ENCODE results near the gene KLHL21. TPM values are rescaled to one million over a fixed set of nuclear protein-coding genes. Genes with fewer than 3 reads are reported as not detected.
A peak's percentile ranks its signal among the peaks of the same experiment; 100 is the strongest.
"Not testable (repeated sequence)": the region's sequence is repeated elsewhere in the genome, so short reads cannot be mapped to it uniquely, and the experiment has no call there.

Gene KLHL21
- total RNA-seq, 1 donor from 2014 or later, result 26.6 TPM

DNA sequence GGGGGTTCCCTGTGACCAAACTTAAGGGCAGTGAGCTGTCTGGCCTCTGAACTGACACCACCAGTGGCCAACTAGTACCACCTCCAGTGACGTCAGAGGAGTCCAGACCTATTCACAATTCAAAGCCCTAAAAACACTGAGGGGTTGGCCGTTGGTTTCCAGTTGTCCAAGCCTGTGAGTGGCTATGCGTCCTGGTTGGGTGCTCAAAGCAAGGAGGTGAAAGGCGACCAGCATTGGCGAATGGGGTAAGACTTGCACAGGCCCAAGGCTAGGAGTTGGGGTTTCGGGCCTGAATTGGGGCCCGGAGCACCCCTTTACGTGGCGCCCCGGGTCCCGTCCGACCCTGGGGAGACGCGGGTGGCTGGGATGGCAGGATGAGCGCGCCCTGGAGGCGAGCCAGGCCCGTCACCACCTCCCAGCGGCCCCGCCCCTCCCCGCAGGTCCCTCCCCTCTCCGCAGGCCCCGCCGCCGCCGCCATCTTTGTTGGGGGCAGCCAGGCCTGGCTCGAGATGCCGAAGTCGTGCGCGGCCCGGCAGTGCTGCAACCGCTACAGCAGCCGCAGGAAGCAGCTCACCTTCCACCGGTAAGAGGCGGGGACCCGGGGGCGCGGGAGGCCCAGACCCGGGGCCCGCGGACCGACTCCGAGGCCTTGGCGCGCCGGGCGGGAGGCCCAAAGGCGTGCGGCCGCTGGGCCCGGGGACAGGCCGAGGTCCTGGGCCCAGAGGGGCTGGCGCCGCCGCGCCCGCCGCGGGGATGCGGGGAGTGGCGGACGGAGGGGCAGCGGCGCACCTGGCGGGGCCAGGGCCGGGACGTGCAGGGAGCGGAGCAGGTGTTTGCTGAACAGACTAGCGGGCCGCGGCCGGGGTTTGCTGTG, 22.3 kb upstream of the KLHL21 start, which contains the start of gene THAP3:
Gene THAP3, plus strand, starts transcription at position 159 of the 874 bp plus-strand sequence. Its CDS starts 351 bp downstream, at position 510.
- peak; percentile 90 for ATAC-seq

DNA sequence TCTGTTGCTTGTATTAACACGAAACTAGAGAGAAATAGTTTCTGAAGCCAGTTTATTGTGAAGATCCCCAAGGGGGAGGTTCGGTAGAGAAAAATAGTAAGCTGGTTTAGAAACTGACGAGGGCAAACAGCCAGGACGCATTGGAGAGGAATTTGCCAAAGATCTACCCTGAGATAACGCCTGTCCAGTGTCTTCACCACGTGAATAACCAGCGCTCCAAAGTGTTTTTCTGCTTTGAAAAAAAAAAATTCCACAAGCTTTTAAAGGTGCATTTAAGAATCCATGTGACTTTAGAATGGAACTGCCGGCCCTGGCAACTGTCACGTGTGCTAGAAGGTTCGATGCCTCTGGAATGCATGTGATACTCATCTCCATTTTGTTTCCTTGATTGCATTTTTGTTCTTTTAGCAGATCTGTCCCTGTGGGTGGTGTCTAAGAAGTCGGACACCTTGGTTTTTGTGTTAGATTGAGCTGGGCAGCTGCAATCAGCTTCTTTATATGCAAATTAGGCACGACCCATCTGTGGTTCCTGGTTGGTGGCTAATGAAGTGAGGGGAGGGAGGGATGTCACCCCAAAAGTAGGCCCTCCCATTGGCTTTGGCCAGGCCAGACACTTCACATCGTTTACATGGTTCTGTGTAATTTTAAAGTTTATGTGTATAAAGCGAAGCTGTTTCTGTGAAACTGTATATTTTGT, 20.7 kb upstream of the KLHL21 start:
- ATAC-seq, result no peak

DNA sequence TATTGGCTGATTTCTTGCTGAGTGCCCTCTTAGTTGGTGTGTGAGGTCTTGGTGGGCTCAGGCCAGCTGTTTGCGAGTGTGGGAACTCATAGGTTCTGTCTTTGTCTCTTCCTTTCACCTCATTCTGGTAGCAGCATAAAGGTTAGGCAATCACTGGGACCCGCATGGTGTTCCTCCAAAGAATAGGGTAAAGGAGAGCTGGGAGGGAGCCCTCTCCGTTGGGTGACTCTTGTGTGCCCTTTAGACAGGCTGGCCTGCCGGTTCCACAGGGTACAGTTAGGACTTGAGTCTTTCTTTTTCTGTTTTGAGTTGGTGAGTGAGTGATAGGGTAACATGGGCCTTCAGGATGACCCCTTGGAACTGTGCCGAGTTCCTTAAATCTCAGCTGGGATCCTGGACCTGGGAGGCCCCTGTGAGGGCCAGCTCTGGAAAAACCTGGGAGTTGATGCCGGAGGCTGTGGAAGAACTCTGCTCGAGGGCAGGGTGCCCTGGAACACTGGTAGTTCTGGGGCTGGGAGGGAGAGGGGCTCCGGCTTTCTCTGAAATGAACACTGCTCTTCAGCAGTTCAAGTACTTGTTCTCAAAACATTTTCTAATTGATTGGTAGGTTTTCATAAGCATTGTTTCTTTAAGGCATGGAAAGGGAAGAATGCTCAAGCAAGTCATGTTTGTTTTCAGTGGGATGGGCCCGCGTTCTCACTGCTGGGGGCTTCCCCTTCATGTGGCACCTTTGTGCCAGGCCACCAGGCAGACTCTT, 19.9 kb upstream of the KLHL21 start:
- no peak for ATAC-seq

DNA sequence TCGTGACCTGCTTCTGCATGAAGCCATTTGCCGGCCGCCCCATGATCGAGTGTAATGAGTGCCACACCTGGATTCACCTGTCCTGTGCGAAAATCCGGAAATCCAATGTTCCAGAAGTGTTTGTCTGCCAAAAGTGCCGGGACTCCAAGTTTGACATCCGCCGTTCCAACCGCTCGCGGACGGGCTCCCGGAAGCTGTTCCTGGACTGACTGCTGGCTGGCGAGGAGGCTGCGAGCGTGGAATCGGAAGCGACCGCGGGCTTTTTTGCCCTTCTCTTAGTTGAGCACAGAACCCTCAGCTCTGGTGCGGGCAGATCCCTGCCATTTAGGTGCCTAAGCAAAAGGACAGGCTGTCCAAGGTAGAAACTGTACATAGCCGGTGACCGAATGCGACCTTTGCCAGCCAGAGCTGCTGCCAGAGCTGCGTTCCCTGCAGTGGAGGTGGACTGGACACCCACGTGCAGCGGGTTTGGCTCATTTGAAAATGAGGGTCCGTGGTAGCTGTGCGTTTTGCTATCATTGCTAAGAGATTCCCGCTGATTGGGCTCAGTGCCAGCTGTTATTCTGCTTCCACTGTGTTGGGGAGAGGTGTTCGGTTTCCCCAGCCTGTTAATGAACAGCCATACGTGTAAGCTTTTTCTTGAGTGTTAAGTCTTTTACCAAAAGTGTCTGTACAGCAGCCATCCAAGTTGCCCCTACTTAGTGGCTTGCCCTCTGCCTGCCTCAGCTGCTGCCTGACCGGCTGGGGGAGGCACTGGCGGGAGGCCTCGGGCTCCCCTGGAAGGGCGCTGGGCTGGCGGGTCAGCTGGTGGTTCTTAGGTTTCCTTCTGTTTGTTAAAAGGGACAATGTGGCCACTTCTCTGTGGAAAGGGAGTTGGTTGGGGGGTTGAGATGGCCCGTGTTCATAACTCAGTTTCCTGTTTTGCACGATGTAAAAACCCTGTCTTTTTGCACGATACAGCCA, 19.0 kb upstream of the KLHL21 start:
- ATAC-seq, result no peak

DNA sequence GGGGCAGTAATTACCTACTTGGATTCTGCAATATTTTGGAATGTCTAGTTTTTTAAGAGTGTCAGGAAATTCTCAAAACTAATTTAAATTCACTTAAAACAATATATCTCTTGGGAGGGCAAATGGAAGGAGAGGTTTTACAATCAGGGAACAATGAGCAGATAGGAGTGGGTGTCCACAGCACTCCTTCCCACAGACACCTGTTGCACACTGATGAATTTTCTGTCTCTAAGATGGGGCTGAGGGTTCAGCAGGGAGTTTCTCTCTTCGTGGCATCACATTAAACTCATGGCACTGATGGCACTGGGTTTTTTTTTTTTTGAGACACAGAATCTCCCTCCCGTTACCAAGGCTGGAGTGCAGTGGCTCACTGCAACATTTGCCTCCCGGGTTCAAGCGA, 16.4 kb upstream of the KLHL21 start:
- ATAC-seq, result no peak

DNA sequence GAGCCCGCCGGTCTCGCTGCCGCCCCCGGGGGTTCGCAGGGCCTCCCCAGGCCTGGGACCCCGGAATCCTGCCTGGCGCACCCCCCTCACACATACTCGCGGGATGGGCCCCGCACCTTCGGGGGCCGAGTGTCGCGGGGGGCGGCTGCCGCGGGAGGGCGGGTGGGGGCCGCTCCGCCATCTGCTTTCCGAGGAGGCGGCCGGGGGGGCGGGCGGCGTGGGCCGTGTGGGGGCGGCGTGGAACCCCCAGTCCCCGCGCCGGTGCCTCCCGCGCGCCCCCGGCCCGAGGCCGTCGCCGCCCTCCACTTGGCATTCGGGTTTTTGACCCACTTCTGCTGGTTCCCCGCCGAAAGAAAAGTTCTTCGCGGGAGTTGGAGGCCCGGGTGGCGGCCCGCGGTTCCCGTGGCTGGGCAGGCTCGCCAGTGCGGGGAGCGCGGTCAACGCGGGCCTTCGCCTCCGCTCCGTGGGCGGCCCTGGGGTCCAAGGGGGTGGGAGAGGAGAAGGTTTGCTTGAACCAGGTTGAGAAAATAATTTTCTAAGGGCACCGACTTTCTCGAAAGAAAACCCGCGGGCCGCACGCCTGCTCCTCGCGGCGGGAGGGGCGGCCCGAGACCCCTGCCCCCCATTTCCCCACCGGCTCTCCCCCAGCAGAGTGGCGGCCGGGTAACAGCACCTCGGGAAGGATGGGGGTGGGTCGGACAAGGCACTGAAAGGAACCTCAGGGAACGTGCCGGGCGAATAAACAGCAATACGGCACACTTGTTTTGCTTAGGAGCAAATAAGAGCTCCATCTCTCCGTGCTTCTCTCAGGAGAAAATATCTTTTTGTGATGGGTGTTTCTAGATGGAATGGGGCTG, 12.5 kb upstream of the KLHL21 start:
- ATAC-seq, result no peak

DNA sequence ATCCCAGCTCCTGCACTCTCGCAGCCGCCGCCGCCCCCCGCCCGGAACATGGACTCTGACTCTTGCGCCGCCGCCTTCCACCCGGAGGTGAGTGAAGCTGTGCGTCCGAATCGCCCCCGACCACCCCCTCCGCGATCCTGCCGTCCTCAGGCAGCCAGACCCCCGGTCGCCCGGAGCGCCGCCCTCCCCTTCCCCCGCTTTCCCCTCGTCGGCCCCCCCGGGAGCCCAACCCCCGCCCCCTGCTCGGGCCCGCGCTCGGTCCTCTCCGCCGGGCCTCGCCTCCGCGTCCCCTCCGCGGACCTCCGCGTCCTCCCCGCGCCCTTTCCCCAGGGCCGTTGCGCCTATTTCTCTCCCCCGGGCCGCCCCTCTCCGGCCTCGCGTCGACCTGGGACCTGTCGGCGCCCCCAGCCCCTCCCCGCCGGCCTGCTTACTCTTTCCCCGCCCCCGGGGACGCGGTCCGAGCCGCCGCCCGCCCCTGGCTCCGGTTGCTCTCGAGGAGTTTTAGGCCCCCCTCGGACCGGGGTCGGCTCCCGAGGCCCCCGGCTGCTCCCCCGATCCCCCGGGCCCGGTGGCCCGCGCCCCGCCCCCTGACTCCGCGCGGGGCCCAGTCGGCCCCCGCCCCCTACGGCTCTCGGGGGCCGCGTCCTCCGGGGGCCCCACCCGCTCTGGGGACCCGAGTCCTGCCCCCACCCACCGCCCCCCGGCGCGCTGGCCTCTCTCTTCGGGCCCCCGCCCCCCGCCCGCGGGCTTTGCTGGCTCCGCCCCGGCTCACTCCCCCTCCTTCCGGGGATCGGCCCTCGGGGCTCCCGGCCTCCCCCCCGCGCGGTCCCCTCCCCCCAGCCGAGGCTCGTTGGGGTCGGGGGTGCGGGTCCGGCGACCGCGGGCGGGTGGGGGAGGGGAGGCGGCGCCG, 11.6 kb upstream of the KLHL21 start:
- ATAC-seq, result peak; percentile 7

DNA sequence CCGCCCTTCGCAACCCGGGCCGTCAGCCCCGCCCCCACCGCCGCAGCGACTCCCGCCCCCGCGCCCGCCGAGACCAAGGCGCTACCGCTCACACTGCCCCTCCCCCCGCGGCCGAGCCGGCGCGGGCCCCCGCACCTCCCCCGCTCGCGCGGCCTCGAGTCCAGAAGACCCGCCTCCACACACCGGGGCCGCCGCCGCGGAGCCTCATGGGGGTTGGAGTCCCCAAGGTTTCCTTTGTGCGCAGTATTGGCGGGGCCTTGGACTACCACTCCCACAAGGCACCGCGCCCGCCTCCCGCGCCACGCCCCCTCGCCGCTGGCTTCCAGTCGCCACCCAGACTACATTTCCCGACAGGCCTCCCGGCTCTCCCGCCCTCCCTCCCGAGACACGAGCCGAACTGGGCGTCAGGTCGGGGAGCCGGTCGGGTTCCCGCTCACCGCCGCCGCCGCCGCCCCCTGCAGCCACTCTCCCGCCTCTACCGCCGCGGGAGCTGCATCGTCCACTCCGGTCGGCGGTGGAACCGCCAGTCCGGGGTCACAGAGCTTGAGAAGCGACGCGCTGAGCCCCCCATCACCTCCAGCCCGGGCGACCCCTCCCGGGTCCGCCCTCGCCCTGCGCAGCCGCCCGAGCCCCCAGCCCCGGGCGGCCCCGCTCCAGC, 10.8 kb upstream of the KLHL21 start, which contains the start of gene PHF13:
Gene PHF13, plus strand, starts transcription at position 371 of the 658 bp plus-strand sequence. CDS start 336 bp downstream, outside the sequence.
- ATAC-seq, result peak; percentile 97

DNA sequence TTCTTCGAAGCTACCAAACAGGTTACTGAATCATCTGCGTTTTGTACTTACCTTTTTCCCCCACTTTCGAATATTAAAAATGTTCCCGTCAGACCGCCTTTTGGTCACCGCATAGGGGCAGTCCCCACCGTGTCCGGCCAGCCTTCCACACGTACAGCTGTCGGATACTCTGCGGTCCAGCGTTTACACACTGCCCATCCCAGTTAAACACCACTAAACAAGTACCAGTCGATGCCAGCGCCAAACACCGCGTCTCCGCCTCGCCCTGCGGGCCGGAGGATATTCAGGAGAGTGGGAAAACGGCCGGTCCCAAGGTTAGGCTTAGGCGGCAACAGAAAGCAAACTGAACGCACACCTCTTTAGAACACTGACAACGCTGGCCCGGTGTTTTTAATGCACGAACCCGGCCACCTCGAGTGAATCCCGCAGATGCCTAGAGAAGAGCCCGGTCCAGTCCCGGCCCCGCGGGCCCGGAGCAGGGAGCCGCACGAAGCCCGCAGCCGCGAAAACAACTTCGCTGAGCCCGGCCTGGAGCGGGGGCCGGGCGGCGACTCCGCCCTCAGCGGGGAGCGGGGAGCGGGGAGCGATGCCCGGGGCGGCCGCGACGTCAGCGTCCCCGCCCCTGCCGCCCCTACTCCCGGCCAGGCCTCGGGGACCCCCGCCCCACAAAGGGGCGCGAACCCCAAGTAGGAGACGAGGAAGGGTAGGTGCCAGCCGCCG, 10.1 kb upstream of the KLHL21 start:
- peak; percentile 42 for ATAC-seq

DNA sequence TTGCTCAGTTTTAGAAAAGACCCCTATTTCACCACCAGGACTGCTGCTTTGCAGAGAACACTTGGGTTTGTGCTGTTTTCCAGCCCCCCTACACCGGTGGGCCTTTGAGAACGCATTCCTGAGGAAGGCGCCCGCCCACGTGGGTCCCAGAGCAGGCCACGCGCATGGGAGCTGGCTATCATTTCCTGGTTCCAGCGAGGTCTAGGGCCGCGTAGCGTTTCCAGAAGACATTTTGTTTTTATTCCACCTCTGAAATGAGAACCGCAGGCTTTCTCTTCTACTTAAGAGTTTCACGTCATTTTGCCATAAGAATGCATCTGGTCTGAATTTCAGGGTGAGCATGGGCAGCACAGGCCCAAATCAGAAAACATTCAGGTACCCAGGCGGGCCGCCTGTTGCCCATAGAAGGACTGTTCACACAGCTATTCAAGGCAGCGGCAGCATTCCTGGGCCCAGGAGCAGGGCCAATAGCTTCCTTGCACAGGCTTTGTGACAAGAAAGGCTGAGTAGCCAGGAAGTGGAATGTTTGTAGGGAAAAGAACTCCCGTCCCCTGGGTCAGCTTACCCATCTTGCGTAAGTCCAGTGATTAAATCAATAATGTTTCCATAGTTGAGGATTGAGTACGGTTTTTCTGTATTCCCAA, 1.4 kb upstream of the KLHL21 start:
- ATAC-seq, result no peak

DNA sequence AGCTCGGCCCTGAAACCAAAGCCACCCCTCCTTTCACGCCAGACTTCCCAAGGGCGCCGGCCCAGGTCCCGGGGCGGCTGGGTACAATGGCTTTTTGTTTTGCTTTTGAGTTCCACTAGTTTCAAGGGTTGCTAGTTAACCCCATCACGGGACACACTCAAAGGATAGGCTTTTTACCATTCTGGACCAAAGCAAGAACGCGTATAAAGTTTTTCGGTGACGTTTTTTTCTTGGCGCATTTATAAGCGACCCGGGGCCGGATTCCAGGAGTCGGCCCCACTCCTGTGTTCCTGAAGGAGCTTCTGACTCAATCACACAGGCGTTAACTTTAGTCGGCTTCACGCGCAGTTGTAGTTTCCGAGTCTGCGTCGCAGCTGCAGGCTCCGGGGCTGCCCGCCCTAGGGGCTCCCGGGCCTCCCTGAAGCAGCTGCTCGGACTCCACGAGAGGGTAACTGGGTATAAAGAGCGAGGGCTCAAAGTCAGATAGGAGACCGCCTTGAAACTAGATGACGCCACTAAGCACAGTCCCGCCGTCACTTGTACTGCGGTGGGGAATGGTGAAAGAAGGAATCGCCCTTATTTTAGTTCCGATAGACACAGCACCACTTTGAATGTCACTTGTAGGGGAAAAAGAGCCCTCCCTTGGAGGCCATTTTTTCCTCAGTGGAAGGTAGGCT, 707 bp upstream of the KLHL21 start:
- no peak for ATAC-seq

DNA sequence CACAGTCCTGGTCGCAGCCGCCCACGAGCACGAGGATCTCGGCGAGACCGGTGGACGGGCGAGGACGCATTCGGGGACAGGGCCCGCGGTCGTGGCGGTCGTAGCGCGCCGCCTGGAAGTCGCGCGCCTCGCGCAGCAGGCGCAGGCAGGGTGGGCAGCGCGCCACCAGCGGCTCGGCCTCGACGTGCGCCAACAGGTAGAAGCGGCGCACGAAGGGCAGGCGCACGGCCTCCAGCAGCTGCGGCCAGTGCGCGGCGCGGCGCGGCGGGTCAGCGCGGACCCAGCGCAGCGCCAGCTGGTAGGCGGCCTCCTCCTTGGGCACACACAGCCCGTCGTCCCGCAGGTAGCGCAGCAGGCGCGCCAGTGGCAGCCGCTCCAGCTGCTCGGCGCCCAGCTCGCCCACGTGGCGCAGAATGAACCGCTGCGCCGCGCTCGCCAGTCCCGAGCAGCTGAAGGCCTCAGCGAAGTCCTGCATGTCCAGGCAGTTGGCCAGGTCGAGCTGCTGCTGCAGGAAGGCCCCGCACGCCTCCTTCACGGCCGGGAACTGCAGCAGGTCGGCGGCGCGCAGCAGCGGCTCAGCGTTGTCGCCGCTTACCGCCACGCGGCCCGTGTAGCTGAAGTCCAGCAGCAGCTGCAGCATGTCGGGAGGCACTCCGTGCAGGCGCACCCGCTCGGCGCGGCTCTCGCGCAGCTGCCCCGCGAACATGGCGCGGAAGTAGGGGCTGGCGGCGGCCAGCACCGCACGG, 573 bp downstream of the KLHL21 start:
- ATAC-seq, result peak; percentile 7

DNA sequence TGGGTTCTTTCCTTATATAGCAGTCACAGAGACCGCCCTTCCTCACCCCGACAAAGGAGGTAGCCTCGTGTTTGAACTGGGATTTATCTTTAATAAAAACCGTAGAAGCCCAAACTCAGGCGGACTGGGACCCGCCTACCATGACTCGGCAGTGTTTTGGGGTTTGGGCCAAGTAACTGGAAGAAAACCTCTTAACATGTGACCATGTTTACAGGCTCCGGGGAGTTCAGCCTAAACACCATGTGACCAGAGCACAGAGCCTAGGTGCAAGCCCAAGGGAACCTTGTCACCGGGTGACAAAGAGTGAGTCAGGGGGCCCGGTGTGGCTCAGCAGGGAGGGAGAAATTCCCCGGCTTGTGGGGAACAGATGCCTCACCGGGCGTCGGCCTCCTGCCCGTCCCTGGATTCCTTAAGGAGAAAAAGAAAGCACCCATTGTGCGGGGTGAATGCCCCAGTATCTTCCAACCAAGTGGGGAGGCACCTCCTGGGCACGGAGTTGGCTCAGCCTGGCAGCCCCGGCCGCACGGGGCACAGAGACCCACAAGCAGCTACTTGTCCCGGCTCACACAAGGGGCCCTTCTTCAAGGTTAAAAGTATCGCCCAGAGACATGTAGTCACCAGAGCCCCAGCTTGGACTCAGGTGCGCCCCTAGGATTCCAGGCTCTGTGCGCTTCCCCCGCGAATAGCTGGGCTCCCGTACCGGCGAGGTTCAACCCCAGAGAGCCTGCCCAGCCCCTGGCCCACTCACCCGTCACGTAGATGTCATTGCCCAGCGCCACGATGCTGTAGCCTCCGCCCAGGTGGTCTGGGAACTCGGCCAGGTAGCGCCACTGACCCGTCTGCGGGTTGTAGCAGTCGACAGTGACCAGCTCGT, 1.4 kb downstream of the KLHL21 start:
- ATAC-seq, result peak; percentile 80

DNA sequence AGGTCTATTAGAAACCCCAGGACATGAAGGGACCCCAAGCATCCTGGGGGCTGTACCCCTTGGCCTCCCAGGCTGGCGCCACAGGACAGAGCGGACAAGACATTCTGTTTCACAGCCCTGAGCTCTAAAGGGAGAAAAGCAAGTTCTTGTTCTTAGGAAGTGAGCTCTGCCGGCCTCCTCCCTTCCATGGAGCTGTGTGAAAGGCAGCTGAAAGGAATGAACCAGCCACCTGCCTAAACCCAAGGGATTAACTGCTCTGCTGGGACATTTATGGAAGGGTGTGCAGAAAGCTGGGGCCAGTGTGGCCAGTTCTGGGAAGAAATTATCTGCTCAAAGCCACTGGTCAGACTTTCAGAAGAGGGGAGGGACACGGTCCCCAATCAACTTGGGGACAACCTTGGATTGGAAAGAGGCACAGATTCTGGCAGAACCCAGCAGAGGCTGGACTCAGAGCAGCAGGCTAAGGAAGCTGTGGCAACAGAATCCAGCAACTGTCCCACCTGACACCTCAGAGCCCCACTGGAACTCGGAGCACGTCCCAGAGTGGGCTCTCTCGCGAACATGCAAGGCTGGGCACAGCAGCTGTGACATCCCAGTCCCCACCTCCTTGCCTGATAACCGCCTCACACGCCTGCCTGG, 2.1 kb downstream of the KLHL21 start:
- no peak for ATAC-seq

DNA sequence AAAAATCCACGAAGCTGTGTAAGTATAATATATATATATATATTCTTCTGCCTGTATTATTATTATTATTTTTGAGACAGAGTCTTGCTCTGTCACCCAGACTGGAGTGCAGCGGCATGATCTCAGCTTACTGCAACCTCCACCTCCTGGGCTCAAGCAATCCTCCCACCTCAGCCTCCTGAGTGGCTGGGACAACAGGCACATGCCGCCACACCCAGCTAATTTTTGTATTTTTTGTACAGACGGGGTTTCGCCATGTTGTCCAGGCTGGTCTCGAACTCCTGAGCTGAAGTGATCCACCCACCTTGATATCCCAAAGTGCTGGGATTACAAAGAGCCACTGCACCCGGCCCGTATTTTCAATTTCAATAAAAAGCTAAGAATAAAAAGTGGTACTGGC, 2.7 kb downstream of the KLHL21 start:
- ATAC-seq, result not testable (repeated sequence)

Data from esophagus mucosa (tissue), 1 donor.